ENCODE data around the gene MCF2L. TPM values are rescaled to one million over a fixed set of nuclear protein-coding genes. Genes with fewer than 3 reads are reported as not detected.

Gene MCF2L
- total RNA-seq, 1 experiment from 2014 or later = 5.9 TPM

DNA sequence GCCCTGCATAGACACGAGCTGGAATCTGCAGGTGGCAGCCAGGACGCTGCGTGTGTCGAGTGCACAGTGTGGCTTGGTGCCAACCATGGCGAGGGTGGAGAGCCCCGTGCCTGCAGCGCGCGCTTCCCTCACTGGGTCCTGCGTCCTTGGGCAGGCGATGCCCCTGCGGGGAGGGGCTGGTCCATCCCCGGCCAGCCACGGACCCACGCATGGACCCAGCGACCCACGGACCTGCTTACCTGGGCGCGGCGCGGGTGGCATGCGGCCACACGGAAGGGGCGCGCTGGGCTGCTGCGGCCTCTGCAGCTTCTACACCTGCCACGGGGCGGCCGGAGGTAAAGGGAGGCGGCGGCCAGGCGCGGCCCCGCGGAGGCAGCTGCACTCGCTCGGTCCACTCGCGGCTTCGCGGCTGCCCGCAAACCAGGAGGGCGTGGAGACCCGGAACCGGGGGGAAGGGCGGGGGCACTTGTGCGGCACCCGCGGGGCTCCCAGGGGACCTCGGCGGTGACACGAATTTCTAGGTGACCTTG is 569 bp upstream of the MCF2L start:
- intact Hi-C loops (cut with micrococcal nuclease) = no loop called here
- ATAC-seq (peak; percentile 66), DNase-seq (peak; percentile 41)
- Histone ChIP-seq H3K36me3 (ENCODE audit: low read depth, low read length) (no peaks in the 10 kb centered on the region), H3K4me3 (ENCODE audit: low read length) (peak overlapping the region; percentile 66), H3K9me3 (ENCODE audit: low read length) (no peaks in the 10 kb centered on the region), H3K27me3 (ENCODE audit: low read length) (peaks cover 15% of the 10 kb centered on the region; the same call in 1 of the 2 replicates), H3K9me2 (replicated peaks; ENCODE audit: low read length) (no peaks in the 10 kb centered on the region), H3K79me2 (ENCODE audit: low read length) (no peaks in the 10 kb centered on the region), H3K27ac (ENCODE audit: low read length) (no peak overlapping the region), H3K4me2 (ENCODE audit: low read length) (peak overlapping the region; percentile 84), H3K4me1 (ENCODE audit: insufficient read depth, low read length) (no peaks in the 10 kb centered on the region), H3F3A (ENCODE audit: low read length, unreplicated experiment) (no peaks in the 10 kb centered on the region), H2AFZ (ENCODE audit: low read length) (peak overlapping the region; percentile 55), H3K9ac (ENCODE audit: low read length) (0 out of 2 replicates have a peak overlapping the region, but pooled peaks have one; percentile 17), H4K20me1 (ENCODE audit: low read length) (no peaks in the 10 kb centered on the region)
- TF ChIP-seq EZH2 (IDR thresholded peaks at IDR 0.05; ENCODE audit: low read length, unreplicated experiment) (no peak), EZH2phosphoT487 (IDR thresholded peaks at IDR 0.05; ENCODE audit: borderline replicate concordance, low read length) (no peak; the same call in 1 of the 2 replicates)
- ChIA-PET CTCF (no interaction called here), POLR2A (ENCODE audit: unreplicated experiment) (interaction anchor here (0.7 kb wide), 1 partner anchor 40 kb away, joined by 9 read pairs; no protein-coding TSS in a partner anchor)
- BruUV-seq (replicated peaks) = no TSS peak

DNA sequence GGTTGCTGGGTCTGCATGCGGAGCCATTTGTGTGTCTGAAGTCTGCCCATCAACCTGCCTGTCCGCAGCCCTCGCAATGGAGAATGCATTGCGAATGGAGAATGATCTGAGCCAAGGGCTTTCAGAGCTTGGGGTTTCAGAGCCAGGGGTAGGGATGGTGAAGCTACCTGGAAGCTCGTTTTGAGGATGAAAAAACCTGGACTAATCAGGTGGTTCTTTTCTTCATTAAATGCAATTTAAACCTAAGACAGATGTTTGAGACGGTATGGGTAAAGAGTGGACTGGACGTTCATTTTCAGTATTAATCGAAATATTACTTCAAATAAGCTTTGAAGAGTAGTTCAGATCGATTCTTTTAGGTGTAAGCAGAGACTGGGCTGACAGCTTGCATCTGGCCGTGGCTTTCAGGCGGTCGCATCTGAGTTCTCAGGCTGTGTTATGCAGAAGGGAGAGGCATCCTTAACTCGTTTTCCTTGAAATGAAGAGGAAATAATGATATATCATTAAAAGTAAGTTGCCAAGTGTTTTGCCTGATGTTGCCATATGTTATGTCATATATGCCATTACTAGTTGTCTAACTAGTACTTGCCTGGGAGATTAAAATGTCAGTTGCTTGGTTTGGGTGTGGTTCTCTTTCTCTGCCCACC is 801 bp downstream of the MCF2L start:
- no peaks in the 10 kb centered on the region for H3F3A ChIP-seq (ENCODE audit: low read length, unreplicated experiment)
- intact Hi-C loops (cut with micrococcal nuclease) = no loop called here
- H3K36me3 ChIP-seq (ENCODE audit: low read depth, low read length) = no peaks in the 10 kb centered on the region
- no peaks in the 10 kb centered on the region for H3K4me1 ChIP-seq (ENCODE audit: insufficient read depth, low read length)
- TF ChIP-seq EZH2 (IDR thresholded peaks at IDR 0.05; ENCODE audit: low read length, unreplicated experiment) = no peak
- TF ChIP-seq EZH2phosphoT487 (IDR thresholded peaks at IDR 0.05; ENCODE audit: borderline replicate concordance, low read length) = peak; percentile 36; the same call in 1 of the 2 replicates
- peak overlapping the region; percentile 84 for H3K4me2 ChIP-seq (ENCODE audit: low read length)
- no TSS peak for BruUV-seq (replicated peaks)
- CTCF ChIA-PET = no interaction called here
- no peaks in the 10 kb centered on the region for H4K20me1 ChIP-seq (ENCODE audit: low read length)
- DNase-seq (no peak), ATAC-seq (peak; percentile 27)
- H3K9ac ChIP-seq (ENCODE audit: low read length) = no peak overlapping the region
- POLR2A ChIA-PET (ENCODE audit: unreplicated experiment) = no interaction called here
- H3K79me2 ChIP-seq (ENCODE audit: low read length) = no peaks in the 10 kb centered on the region
- peak overlapping the region; percentile 66 for H3K4me3 ChIP-seq (ENCODE audit: low read length)
- H3K9me3 ChIP-seq (ENCODE audit: low read length) = no peaks in the 10 kb centered on the region
- H3K9me2 ChIP-seq (replicated peaks; ENCODE audit: low read length) = no peaks in the 10 kb centered on the region
- peak overlapping the region; percentile 56 for H2AFZ ChIP-seq (ENCODE audit: low read length)
- H3K27ac ChIP-seq (ENCODE audit: low read length) = no peak overlapping the region
- H3K27me3 ChIP-seq (ENCODE audit: low read length) = peaks cover 15% of the 10 kb centered on the region; the same call in 1 of the 2 replicates

DNA sequence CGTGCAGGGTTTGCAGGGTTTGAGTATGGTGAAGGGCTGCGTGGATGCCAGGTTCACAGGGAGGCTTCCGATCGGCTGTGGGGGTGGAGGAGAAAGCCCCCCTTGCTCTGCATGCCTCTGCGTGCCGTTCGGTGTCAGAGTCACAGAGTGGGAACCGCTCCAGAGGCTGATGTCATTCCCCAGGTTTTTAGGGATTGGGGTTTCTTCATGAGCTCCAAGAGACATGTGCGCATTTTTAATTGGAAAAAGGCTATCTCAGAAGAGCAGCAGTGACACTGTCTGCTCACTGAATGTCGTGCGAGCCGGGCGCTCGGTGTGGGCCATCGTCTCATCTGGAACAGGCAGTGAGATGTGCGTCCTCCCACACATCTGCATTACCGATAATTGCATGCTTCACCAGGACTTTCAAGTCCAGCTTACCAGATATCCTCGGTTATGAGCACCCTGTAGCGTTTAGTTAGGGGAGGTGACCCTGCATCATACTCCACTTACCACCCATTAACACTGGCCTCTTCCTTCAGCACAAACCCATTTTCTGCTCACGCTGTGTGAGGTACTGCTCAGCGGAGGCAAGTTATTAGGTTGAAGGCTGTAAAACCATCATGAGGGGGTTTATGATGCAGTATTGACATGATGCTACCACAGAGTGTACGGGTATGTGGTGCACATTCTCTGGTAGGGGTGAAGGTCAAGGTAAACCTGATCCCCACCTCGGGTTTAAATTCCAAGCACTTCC is 1.7 kb downstream of the MCF2L start:
- no TSS peak for BruUV-seq (replicated peaks)
- no peaks in the 10 kb centered on the region for H3K9me2 ChIP-seq (replicated peaks; ENCODE audit: low read length)
- no peaks in the 10 kb centered on the region for H4K20me1 ChIP-seq (ENCODE audit: low read length)
- no peaks in the 10 kb centered on the region for H3K36me3 ChIP-seq (ENCODE audit: low read depth, low read length)
- no peak overlapping the region for H2AFZ ChIP-seq (ENCODE audit: low read length)
- POLR2A ChIA-PET (ENCODE audit: unreplicated experiment) = no interaction called here
- intact Hi-C loops (cut with micrococcal nuclease) = no loop called here
- H3K4me2 ChIP-seq (ENCODE audit: low read length) = peak overlapping the region; percentile 84
- no peak overlapping the region for H3K27ac ChIP-seq (ENCODE audit: low read length)
- H3K9me3 ChIP-seq (ENCODE audit: low read length) = no peaks in the 10 kb centered on the region
- H3K4me1 ChIP-seq (ENCODE audit: insufficient read depth, low read length) = no peaks in the 10 kb centered on the region
- H3K4me3 ChIP-seq (ENCODE audit: low read length) = peak overlapping the region; percentile 66; the same call in 1 of the 2 replicates
- CTCF ChIA-PET = no interaction called here
- DNase-seq = no peak
- H3K9ac ChIP-seq (ENCODE audit: low read length) = no peak overlapping the region
- TF ChIP-seq EZH2 (IDR thresholded peaks at IDR 0.05; ENCODE audit: low read length, unreplicated experiment) (no peak), EZH2phosphoT487 (IDR thresholded peaks at IDR 0.05; ENCODE audit: borderline replicate concordance, low read length) (no peak)
- TF ChIP-seq, protein P1, sequence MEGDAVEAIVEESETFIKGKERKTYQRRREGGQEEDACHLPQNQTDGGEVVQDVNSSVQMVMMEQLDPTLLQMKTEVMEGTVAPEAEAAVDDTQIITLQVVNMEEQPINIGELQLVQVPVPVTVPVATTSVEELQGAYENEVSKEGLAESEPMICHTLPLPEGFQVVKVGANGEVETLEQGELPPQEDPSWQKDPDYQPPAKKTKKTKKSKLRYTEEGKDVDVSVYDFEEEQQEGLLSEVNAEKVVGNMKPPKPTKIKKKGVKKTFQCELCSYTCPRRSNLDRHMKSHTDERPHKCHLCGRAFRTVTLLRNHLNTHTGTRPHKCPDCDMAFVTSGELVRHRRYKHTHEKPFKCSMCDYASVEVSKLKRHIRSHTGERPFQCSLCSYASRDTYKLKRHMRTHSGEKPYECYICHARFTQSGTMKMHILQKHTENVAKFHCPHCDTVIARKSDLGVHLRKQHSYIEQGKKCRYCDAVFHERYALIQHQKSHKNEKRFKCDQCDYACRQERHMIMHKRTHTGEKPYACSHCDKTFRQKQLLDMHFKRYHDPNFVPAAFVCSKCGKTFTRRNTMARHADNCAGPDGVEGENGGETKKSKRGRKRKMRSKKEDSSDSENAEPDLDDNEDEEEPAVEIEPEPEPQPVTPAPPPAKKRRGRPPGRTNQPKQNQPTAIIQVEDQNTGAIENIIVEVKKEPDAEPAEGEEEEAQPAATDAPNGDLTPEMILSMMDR (conservative IDR thresholded peaks at IDR 0.05; ENCODE audit: low read depth, low read length) = no peak
- H3F3A ChIP-seq (ENCODE audit: low read length, unreplicated experiment) = no peaks in the 10 kb centered on the region
- H3K27me3 ChIP-seq (ENCODE audit: low read length) = peaks cover 15% of the 10 kb centered on the region; the same call in 1 of the 2 replicates
- no peak for ATAC-seq
- no peaks in the 10 kb centered on the region for H3K79me2 ChIP-seq (ENCODE audit: low read length)
